Melanocyte of skin (primary cell): ENCODE data around the gene PICALM. TPM values are rescaled to one million over a fixed set of nuclear protein-coding genes. Genes with fewer than 3 reads are reported as not detected.

Source experiments
- total RNA-seq, 2 donors: library from RNA; depleted of rRNA; stranded (reverse); fragments of >200 nt; gene quantifications; 2 replicates each; pipeline ENCODE4 v1.2.3, GENCODE V29; 2012

Gene PICALM
- total RNA-seq: 100 to 1,000 TPM; 207 to 294 TPM

GRCh38 chr11:86068951-86069407 lies at the start of gene PICALM:
TSS of gene PICALM (minus strand) at chr11:86069084. CDS start at chr11:86068780, 304 bp downstream.

Other genes starting within 250 kb of the PICALM start
- not detected for gene CCDC83, start 213.7 kb downstream of the PICALM start, total RNA-seq
- gene EED, start 175.7 kb upstream of the PICALM start, total RNA-seq: 10 to 100 TPM; 15.1 to 30.0 TPM
- 10 to 100 TPM; 48.5 to 66.3 TPM for gene HIKESHI, start 233.2 kb upstream of the PICALM start, total RNA-seq